ENCODE results near the gene DCST2.
A peak's percentile ranks its signal among the peaks of the same experiment; 100 is the strongest.

DCST2 gene

GRCh38 chr1:155033524-155033923 is at the start of gene DCST2, which contains the start of gene DCST1:
TSS of gene DCST2 (minus strand) at chr1:155033781. CDS start at chr1:155033701, 80 bp downstream.
TSS of gene DCST1 (plus strand) at chr1:155033824. CDS start at chr1:155034037, 213 bp downstream.
- peaks cover 8% of the 10 kb centered on the region for H3K27me3 ChIP-seq (ENCODE audit: insufficient read depth, low read length)
- H3K9ac ChIP-seq (ENCODE audit: low read depth, low read length), result no peak within 1 kb of the TSS
- no peak within 1 kb of the TSS for H3K4me3 ChIP-seq (ENCODE audit: low read length)
- H3K36me3 ChIP-seq (ENCODE audit: insufficient read depth, low read depth, low read length), result no peaks in the 10 kb centered on the region
- no peak within 1 kb of the TSS for H3K27ac ChIP-seq (ENCODE audit: low read length)
- H3K4me1 ChIP-seq (ENCODE audit: insufficient read depth, low read length), result no peaks in the 10 kb centered on the region; the same call in 1 of the 2 replicates
- H3K9me3 ChIP-seq (ENCODE audit: insufficient read depth, low read depth, low read length), result no peaks in the 10 kb centered on the region

GRCh38 chr1:155083052-155083541 is 49.5 kb upstream of the DCST2 start:
- no peak overlapping the region for H3K27ac ChIP-seq (ENCODE audit: low read length)
- H3K9me3 ChIP-seq (ENCODE audit: insufficient read depth, low read depth, low read length), result no peaks in the 10 kb centered on the region
- no peaks in the 10 kb centered on the region for H3K36me3 ChIP-seq (ENCODE audit: insufficient read depth, low read depth, low read length)
- no peak overlapping the region for H3K4me3 ChIP-seq (ENCODE audit: low read length)
- no peak overlapping the region for H3K9ac ChIP-seq (ENCODE audit: low read depth, low read length)
- H3K4me1 ChIP-seq (ENCODE audit: insufficient read depth, low read length), result peaks cover 18% of the 10 kb centered on the region
- peaks cover 64% of the 10 kb centered on the region for H3K27me3 ChIP-seq (ENCODE audit: insufficient read depth, low read length)

GRCh38 chr1:155082301-155083051 is 48.9 kb upstream of the DCST2 start:
- Histone ChIP-seq H3K9ac (ENCODE audit: low read depth, low read length) (no peak overlapping the region), H3K4me3 (ENCODE audit: low read length) (peak overlapping the region; percentile 29; the same call in 1 of the 2 replicates), H3K27me3 (ENCODE audit: insufficient read depth, low read length) (peaks cover 70% of the 10 kb centered on the region), H3K9me3 (ENCODE audit: insufficient read depth, low read depth, low read length) (no peaks in the 10 kb centered on the region), H3K36me3 (ENCODE audit: insufficient read depth, low read depth, low read length) (no peaks in the 10 kb centered on the region), H3K27ac (ENCODE audit: low read length) (no peak overlapping the region), H3K4me1 (ENCODE audit: insufficient read depth, low read length) (peaks cover 17% of the 10 kb centered on the region)

GRCh38 chr1:155081472-155082300 is 48.1 kb upstream of the DCST2 start:
- peaks cover 16% of the 10 kb centered on the region for H3K4me1 ChIP-seq (ENCODE audit: insufficient read depth, low read length)
- no peaks in the 10 kb centered on the region for H3K9me3 ChIP-seq (ENCODE audit: insufficient read depth, low read depth, low read length)
- H3K27ac ChIP-seq (ENCODE audit: low read length), result no peak overlapping the region
- no peaks in the 10 kb centered on the region for H3K36me3 ChIP-seq (ENCODE audit: insufficient read depth, low read depth, low read length)
- peak overlapping the region; percentile 67; the same call in 1 of the 2 replicates for H3K4me3 ChIP-seq (ENCODE audit: low read length)
- H3K27me3 ChIP-seq (ENCODE audit: insufficient read depth, low read length), result peaks cover 78% of the 10 kb centered on the region
- H3K9ac ChIP-seq (ENCODE audit: low read depth, low read length), result no peak overlapping the region

GRCh38 chr1:155080312-155081228 is 47.0 kb upstream of the DCST2 start:
- peaks cover 12% of the 10 kb centered on the region for H3K4me1 ChIP-seq (ENCODE audit: insufficient read depth, low read length)
- H3K27me3 ChIP-seq (ENCODE audit: insufficient read depth, low read length), result peaks cover 80% of the 10 kb centered on the region

GRCh38 chr1:155079487-155080311 is 46.1 kb upstream of the DCST2 start:
- peaks cover 87% of the 10 kb centered on the region for H3K27me3 ChIP-seq (ENCODE audit: insufficient read depth, low read length)
- H3K36me3 ChIP-seq (ENCODE audit: insufficient read depth, low read depth, low read length), result no peaks in the 10 kb centered on the region
- H3K4me3 ChIP-seq (ENCODE audit: low read length), result peak overlapping the region; percentile 67
- no peaks in the 10 kb centered on the region for H3K9me3 ChIP-seq (ENCODE audit: insufficient read depth, low read depth, low read length)
- H3K27ac ChIP-seq (ENCODE audit: low read length), result no peak overlapping the region
- H3K4me1 ChIP-seq (ENCODE audit: insufficient read depth, low read length), result peaks cover 12% of the 10 kb centered on the region
- H3K9ac ChIP-seq (ENCODE audit: low read depth, low read length), result peak overlapping the region; percentile 27; the same call in 1 of the 2 replicates

More at GRCh38 chr1:155080312-155081228, 47.0 kb upstream of the DCST2 start:
- Histone ChIP-seq H3K9me3 (ENCODE audit: insufficient read depth, low read depth, low read length) (no peaks in the 10 kb centered on the region), H3K27ac (ENCODE audit: low read length) (no peak overlapping the region), H3K36me3 (ENCODE audit: insufficient read depth, low read depth, low read length) (no peaks in the 10 kb centered on the region), H3K4me3 (ENCODE audit: low read length) (peak overlapping the region; percentile 67; the same call in 1 of the 2 replicates), H3K9ac (ENCODE audit: low read depth, low read length) (peak overlapping the region; percentile 51; the same call in 1 of the 2 replicates)

- H3K9me3 ChIP-seq (ENCODE audit: insufficient read depth, low read depth, low read length), result no peaks in the 10 kb centered on the region
- peak overlapping the region; percentile 67 for H3K4me3 ChIP-seq (ENCODE audit: low read length)
- peak overlapping the region; percentile 27; the same call in 1 of the 2 replicates for H3K9ac ChIP-seq (ENCODE audit: low read depth, low read length)
- H3K27me3 ChIP-seq (ENCODE audit: insufficient read depth, low read length), result peaks cover 87% of the 10 kb centered on the region
- H3K36me3 ChIP-seq (ENCODE audit: insufficient read depth, low read depth, low read length), result no peaks in the 10 kb centered on the region
- H3K27ac ChIP-seq (ENCODE audit: low read length), result no peak overlapping the region
- peaks cover 12% of the 10 kb centered on the region for H3K4me1 ChIP-seq (ENCODE audit: insufficient read depth, low read length)
Measured at GRCh38 chr1:155079210-155079486, 45.6 kb upstream of the DCST2 start.

- peaks cover 82% of the 10 kb centered on the region for H3K27me3 ChIP-seq (ENCODE audit: insufficient read depth, low read length)
- no peak within 1 kb of the TSS for H3K27ac ChIP-seq (ENCODE audit: low read length)
- H3K9ac ChIP-seq (ENCODE audit: low read depth, low read length), result peak within 1 kb of the TSS; percentile 37; the same call in 1 of the 2 replicates
- H3K4me3 ChIP-seq (ENCODE audit: low read length), result peak within 1 kb of the TSS; percentile 67
- H3K36me3 ChIP-seq (ENCODE audit: insufficient read depth, low read depth, low read length), result no peaks in the 10 kb centered on the region
- H3K4me1 ChIP-seq (ENCODE audit: insufficient read depth, low read length), result peaks cover 12% of the 10 kb centered on the region
- H3K9me3 ChIP-seq (ENCODE audit: insufficient read depth, low read depth, low read length), result no peaks in the 10 kb centered on the region
Measured at GRCh38 chr1:155078469-155079209, 45.1 kb upstream of the DCST2 start, which contains the start of gene EFNA3. TSS of gene EFNA3 (plus strand) at chr1:155078837. CDS start at chr1:155078942, 105 bp downstream.

GRCh38 chr1:155077758-155078445 is 44.3 kb upstream of the DCST2 start:
- Histone ChIP-seq H3K4me3 (ENCODE audit: low read length) (peak overlapping the region; percentile 67; the same call in 1 of the 2 replicates), H3K4me1 (ENCODE audit: insufficient read depth, low read length) (peaks cover 14% of the 10 kb centered on the region), H3K36me3 (ENCODE audit: insufficient read depth, low read depth, low read length) (no peaks in the 10 kb centered on the region), H3K9ac (ENCODE audit: low read depth, low read length) (0 out of 2 replicates have a peak overlapping the region, but pooled peaks have one; percentile 37), H3K9me3 (ENCODE audit: insufficient read depth, low read depth, low read length) (no peaks in the 10 kb centered on the region), H3K27ac (ENCODE audit: low read length) (no peak overlapping the region), H3K27me3 (ENCODE audit: insufficient read depth, low read length) (peaks cover 82% of the 10 kb centered on the region)

Measured in iPS-20b (cell line).